Left renal cortex interstitium (tissue), 4 donors: ENCODE results near the gene ANKS1A. TPM values are rescaled to one million over a fixed set of nuclear protein-coding genes. Genes with fewer than 3 reads are reported as not detected.

Experiments used
- DNase-seq, 4 donors: peaks; one replicate each; pipeline ENCODE4 v3.0.0-alpha.2; 2013; ENCODE audit warnings: low read depth in 4 of 4, low spot score in 2 of 4, missing footprints in 1 of 4
- polyA plus RNA-seq, 4 donors: library from polyadenylated mRNA; unstranded; fragments of 120-200 nt; gene quantifications; one replicate each; pipeline ENCODE4 v1.2.1, GENCODE V29; 2013; ENCODE audit not compliant: insufficient read length in 4 of 4

ANKS1A gene
- polyA plus RNA-seq, 4 donors, result 33.1 to 53.7 (median 43.2) TPM

GRCh38 chr6:35062676-35063574, 173.9 kb downstream of the ANKS1A start:
- DNase-seq, result no peak

DNA sequence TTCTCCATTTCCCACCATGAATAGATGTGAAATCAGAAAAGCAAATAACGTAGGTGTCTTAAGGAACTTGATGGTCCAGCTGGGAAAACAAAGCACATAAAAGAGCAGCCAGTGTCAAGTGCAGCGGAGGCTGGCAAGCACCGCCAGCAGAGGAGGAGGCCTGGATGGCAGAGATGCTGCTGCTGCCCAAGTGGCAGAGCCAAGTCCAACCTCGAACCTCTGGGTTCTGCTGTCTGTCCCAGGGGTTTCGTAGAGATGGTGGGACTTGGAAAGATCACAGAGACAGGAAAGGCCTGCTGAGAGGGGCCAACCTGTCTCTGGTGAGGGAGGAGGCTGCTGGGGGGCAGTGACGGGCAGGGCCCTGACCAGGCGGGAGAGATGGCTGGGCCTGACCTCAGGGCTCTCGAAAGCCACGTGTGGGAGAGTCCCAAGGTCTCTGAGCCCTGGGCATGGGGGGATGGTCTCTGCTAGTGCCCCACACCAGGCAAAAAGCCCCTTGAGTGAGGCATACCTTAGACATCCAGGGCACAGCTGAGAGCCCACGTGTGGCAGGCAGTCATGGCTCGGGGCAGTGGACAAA, 174.7 kb downstream of the ANKS1A start:
- DNase-seq, result no peak

GRCh38 chr6:35064290-35064689, 175.2 kb downstream of the ANKS1A start:
- DNase-seq, result no peak

- no peak for DNase-seq
Observed at GRCh38 chr6:35064757-35065440, 175.8 kb downstream of the ANKS1A start.

DNA sequence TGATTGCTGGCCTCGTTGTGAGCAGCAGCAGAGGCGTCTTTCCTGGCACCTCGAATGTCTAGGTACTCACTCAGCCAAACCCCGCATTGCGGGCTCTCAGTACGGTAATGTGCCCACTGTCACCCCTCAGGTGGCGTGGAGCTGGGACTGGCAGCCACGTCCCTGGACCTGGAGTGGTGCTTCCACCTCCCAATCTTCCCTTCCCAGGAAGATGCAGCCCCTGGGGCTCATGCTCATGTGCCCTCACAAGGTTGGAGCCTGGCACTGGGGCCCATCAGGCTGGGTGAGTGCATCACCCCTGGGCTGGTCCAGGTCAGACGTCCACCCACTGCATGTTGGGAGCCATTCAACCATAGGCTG, 176.4 kb downstream of the ANKS1A start:
- DNase-seq, result no peak

DNA sequence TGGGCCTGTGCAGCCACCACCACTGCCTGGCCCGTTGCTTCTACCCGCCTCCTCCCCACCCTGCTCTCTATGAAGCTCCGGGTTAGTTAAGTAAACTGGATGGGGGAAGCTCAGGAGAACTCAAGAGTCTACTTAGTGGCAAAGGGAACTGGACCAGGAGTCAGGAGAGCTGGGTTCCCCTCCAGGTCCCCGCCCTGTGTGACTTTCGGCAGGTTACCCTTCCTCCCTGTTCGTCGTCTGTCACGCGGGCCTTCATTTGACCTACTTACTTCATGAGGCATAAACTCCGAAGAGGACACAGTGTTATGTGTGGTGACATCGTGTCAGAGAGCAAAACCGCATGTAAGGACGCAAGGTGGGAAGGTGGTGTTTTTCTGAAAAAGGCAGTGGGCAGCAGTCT, 176.8 kb downstream of the ANKS1A start:
- DNase-seq, result no peak

GRCh38 chr6:35067234-35067633, 178.2 kb downstream of the ANKS1A start:
- DNase-seq, result no peak

GRCh38 chr6:35068206-35068605, 179.2 kb downstream of the ANKS1A start:
- DNase-seq, result no peak

- no peak for DNase-seq
Observed at GRCh38 chr6:35068644-35069043, 179.6 kb downstream of the ANKS1A start.

DNA sequence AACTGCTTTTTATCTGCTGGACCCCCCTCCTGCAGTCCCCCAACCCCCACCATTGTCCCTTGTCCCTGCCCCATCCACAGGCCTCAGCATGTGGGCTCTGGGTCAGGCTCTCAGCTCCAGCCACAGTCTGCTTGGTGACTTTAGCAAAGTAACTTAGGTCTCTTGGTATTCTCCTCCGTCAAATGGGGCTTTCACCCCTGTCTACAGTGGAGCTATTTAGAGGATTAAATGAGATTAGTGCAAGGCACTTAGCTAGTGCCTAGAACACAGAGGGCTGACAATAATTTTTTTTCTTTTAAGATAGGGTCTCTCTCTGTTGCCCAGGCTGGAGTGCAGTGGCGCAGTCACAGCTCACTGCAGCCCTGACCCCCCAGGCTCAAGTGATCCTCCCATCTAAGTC, 180.2 kb downstream of the ANKS1A start:
- DNase-seq, result no peak

GRCh38 chr6:35070111-35070510, 181.1 kb downstream of the ANKS1A start:
- no peak for DNase-seq

DNA sequence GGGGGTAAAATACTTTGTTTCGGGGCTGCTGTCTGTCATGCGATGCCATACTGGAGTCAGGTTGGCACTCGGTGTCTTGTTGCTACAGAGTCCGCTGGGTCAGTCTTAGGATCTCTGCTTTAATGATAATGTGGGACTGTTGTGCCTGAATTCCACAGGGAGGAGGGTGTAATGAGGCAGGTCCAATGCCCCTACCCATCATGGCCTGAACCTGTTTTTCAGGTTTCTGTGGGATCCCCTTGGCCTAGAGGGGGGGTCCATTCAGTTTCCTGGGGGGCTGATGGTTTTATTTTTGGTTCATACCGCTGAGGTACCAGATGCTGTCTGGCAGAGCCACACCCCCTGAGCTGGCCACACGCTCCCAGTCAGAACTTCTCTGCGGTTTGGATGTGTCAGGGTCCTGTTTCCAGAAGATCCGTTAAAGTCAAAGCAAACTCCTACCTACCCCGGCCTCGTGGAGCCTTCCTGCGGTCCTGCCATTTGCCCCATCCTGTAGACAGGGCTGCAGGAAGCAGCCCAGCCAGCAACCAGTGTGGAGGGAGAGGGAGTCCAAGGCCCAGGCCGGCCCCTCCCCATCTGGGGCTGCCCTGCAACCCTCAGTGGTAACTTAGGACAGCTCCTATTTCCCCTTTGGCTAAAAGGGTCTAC, 182.4 kb downstream of the ANKS1A start:
- no peak for DNase-seq

- DNase-seq, result no peak
Observed at GRCh38 chr6:35072051-35072697, 183.1 kb downstream of the ANKS1A start.

DNA sequence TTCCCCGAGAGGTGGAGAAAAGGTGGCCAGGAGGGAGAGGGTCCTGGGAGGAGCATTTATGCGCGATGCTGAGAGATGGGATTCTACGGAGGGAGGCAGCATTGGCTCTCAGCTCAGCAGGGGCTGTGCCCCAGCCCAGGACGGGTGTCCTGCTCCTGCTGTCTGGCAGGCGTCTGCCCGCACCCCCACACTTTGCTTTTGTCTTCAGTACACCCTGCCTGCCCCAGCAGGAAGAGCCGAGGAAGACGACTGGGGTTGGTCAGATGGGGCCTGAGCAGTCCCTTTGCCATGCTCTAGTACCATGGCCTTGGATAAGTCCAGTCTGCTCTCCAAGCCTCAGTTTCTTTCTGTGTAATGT, 183.6 kb downstream of the ANKS1A start:
- no peak for DNase-seq

GRCh38 chr6:35073211-35073610, 184.2 kb downstream of the ANKS1A start:
- no peak for DNase-seq

DNA sequence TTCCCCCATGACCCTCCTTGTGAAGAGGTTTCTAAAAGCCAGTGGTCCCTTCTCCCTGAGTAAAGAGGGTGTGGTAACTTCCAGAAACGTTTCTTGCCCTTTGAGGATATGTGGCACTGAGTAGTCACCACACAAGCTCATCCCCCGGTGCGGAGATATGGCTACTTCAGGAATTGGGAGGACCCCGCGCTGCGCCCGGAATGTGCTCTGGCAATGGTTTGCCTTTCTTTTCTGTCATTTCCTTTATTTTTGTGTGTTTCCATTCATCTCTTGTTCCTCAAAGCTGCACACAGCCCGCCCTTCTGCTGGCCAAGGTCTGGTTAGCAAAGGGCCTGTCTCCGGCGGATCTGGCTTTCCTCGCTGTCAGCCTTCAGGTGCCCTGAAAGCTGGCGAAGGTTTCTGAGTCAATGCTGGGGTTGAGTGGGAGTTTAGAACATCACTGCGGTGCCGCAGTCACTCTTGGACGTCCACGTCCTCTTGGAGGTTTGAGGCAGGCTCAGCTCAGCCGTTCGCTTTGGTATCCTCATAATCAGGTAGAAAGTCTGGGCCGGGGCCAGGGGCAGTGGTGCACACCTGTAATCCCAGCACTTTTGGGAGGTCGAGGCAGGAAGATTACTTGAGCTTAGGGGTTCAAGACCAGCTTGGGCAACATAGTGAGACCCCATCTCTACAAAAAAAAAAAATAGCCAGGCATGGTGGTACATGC, 184.9 kb downstream of the ANKS1A start:
- DNase-seq, result no peak

- DNase-seq, result no peak
Observed at GRCh38 chr6:35076997-35077712, 188.1 kb downstream of the ANKS1A start.

DNA sequence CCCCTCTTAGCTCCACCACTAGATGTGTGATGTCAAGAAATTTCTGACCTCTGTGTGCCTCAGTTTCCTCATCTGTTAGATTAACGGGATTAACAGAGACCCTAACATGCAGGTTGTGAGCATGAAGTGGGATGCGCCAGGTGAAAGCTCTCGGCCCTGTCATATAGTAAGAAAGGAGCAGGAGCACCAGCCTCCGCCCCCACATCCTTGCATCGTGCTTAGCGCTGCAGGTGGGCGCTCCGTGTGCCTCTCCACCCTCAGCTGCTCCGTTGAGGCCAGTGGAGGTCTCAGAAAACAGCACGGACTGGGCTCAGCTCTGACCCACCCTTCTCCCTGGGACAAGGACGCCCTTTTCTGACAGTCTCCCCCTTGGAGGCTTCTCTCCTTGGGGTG, 188.7 kb downstream of the ANKS1A start:
- no peak for DNase-seq

- DNase-seq, result no peak
Observed at GRCh38 chr6:35078226-35078850, 189.3 kb downstream of the ANKS1A start.
